B cell (primary cell): Measurements from ENCODE around the gene RMC1.

Source experiments
- CTCF ChIP-seq: fragments of 200-600 bp; IDR thresholded peaks from one replicate; pipeline ENCODE4 v1.8.0; 2022; ENCODE audit warnings: antibody characterized with exemption, mild to moderate bottlenecking
- EZH2 ChIP-seq: IDR thresholded peaks from 2 replicates; pipeline ENCODE4 v1.6.1; 2012; ENCODE audit warnings: borderline replicate concordance, low read depth, mild to moderate bottlenecking, moderate library complexity, low read length; ENCODE audit not compliant: insufficient read depth, poor library complexity, severe bottlenecking

- no peak for TF ChIP-seq CTCF
- TF ChIP-seq EZH2, result no peak
These were observed 69.7 kb downstream of the RMC1 start for GRCh38 chr18:23573020-23573419.
